ENCODE results near the gene ADARB1.

Gene ADARB1

GRCh38 chr21:45220071-45220481 is 145.7 kb downstream of the ADARB1 start:
- ChIA-PET POLR2A (no interaction called here), CTCF (no interaction called here)
- no peak for DNase-seq (ENCODE audit: extremely low spot score)
- no peak for TF ChIP-seq CTCF (IDR thresholded peaks at IDR 0.05; ENCODE audit: control extremely low read depth, extremely low read depth, low read depth, missing control alignments)

GRCh38 chr21:45220714-45221490 is 146.5 kb downstream of the ADARB1 start:
- CTCF ChIA-PET, result no interaction called here
- POLR2A ChIA-PET, result no interaction called here
- no peak for TF ChIP-seq CTCF (IDR thresholded peaks at IDR 0.05; ENCODE audit: control extremely low read depth, extremely low read depth, low read depth, missing control alignments)
- DNase-seq (ENCODE audit: extremely low spot score), result no peak

GRCh38 chr21:45222001-45222400 is 147.6 kb downstream of the ADARB1 start:
- DNase-seq (ENCODE audit: extremely low spot score), result no peak
- no peak for TF ChIP-seq CTCF (IDR thresholded peaks at IDR 0.05; ENCODE audit: control extremely low read depth, extremely low read depth, low read depth, missing control alignments)
- ChIA-PET CTCF (no interaction called here), POLR2A (no interaction called here)

- ChIA-PET CTCF (interaction anchor here (1.1 to 1.5 kb wide), 4 partner anchors 10 to 84 kb away, joined by 3 to 4 read pairs (median 4); no protein-coding TSS in a partner anchor), POLR2A (no interaction called here)
- no peak for TF ChIP-seq CTCF (IDR thresholded peaks at IDR 0.05; ENCODE audit: control extremely low read depth, extremely low read depth, low read depth, missing control alignments)
- DNase-seq (ENCODE audit: extremely low spot score), result no peak
Measured at GRCh38 chr21:45223236-45224185, 149.1 kb downstream of the ADARB1 start.

GRCh38 chr21:45224189-45224938 is 150.0 kb downstream of the ADARB1 start:
- ChIA-PET POLR2A (no interaction called here), CTCF (interaction anchor here (1.5 kb wide), 3 partner anchors 11 to 85 kb away, joined by 3 to 4 read pairs (median 4); no protein-coding TSS in a partner anchor)
- peak; percentile 47 for DNase-seq (ENCODE audit: extremely low spot score)
- no peak for TF ChIP-seq CTCF (IDR thresholded peaks at IDR 0.05; ENCODE audit: control extremely low read depth, extremely low read depth, low read depth, missing control alignments)

Data from GM10248 (cell line).